GM12865 (cell line): ENCODE measurements around the gene HOXB1.
"Not testable (repeated sequence)": the region's sequence is repeated elsewhere in the genome, so short reads cannot be mapped to it uniquely, and the experiment has no call there.

ENCODE experiments used
- DNase-seq: peaks from one replicate; pipeline ENCODE4 v3.0.0; 2010; ENCODE audit warnings: low read depth
- H3K4me3 ChIP-seq: 2 replicates; pipeline ENCODE4 v1.5.1; 2011; ENCODE audit warnings: mild to moderate bottlenecking, low read depth, low read length, control low read depth
- CTCF ChIP-seq: IDR thresholded peaks from 2 replicates; pipeline ENCODE4 v1.5.1; 2011; ENCODE audit warnings: low read length, control low read depth, low read depth, inconsistent platforms; ENCODE audit not compliant: insufficient read depth; ENCODE audit errors: missing control alignments

HOXB1 gene

DNA sequence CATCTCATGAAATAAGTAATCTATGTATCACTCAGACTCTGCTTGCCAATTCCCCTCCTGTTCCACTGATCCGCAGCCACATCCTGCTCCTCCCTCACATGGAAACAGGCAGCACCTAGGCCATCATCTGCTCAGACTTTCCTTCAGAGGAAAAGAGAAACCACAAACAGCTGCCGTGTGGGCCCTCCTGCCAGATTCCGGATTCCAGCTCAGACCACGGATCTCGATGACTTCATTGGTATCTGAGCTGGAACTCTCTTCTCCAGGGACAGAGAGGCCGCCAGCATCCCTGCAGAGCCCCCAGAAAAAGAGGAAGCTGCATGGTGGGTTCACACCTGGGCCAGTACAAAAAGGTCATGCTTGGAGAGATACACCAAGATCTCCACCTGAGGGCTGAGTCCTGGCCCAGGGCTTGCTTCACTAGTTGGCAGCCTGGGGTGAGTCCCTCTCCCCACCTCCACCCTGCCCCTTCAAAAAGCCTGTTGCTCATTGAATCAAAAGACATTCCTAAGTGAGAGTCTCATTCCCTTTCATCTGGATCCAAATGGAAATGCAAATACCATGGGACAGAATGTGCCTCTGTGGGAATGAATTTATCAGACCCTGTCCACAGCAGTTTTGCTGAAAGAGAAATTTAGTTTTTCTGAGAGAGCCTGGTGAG lies 47.2 kb downstream of the HOXB1 start:
- peak; percentile 45 for DNase-seq
- no peak for TF ChIP-seq CTCF
- no peak overlapping the region for H3K4me3 ChIP-seq

GRCh38 chr17:48483004-48483403 lies 47.8 kb downstream of the HOXB1 start:
- no peak overlapping the region for H3K4me3 ChIP-seq
- no peak for DNase-seq
- no peak for TF ChIP-seq CTCF

DNA sequence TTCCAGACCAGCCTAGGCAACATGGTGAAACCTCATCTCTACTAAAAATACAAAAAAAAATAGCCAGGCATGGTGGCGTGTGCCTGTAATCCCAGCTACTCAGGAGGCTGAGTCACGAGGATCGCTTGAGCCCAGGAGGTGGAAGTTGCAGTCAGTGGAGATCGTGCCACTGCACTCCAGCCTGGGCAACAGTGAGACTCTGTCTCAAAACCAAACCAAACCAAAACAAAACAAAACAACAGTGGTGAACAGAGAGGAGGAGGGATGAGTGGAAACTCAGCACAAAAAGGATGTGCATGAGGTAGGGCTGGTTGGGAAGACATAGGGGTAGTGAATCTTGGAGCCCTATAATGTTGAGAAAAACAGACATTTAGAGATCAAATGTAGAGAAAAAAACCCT lies 48.5 kb downstream of the HOXB1 start:
- H3K4me3 ChIP-seq, DNase-seq: not testable (repeated sequence)

- no peak for TF ChIP-seq CTCF
- no peak overlapping the region for H3K4me3 ChIP-seq
Measured at GRCh38 chr17:48479014-48479402, 51.8 kb downstream of the HOXB1 start.

More at GRCh38 chr17:48479014-48479402, 51.8 kb downstream of the HOXB1 start:
- no peak for DNase-seq
